HepG2 (cell line): ENCODE results near the gene RNH1. TPM values are rescaled to one million over a fixed set of nuclear protein-coding genes. Genes with fewer than 3 reads are reported as not detected.

Experiments used
- ARNT2 ChIP-seq: sonication (generic); formaldehyde crosslinking; IDR thresholded peaks from 2 replicates; pipeline ENCODE4 v1.8.0; 2022; ENCODE audit warnings: mild to moderate bottlenecking, low read depth, missing genetic modification reagents, moderate library complexity
- CBX2 ChIP-seq, 2 experiments: fragments of 200-600 bp in 1 of 2; sonication (generic); formaldehyde crosslinking in 1 of 2; IDR thresholded peaks; 2 replicates each; pipeline versions ENCODE4 v1.7.0 to v1.8.1; 2018 to 2022; ENCODE audit warnings: low read depth in 2 of 2, low read length in 1 of 2, mild to moderate bottlenecking in 1 of 2, missing genetic modification reagents in 1 of 2
- CENPT ChIP-seq: sonication (generic); formaldehyde crosslinking; IDR thresholded peaks from 2 replicates; pipeline ENCODE4 v1.8.0; 2022; ENCODE audit warnings: low read depth, mild to moderate bottlenecking, moderate library complexity, missing genetic modification reagents
- HMG20B ChIP-seq: conservative IDR thresholded peaks from 2 replicates; pipeline ENCODE4 v1.6.1; 2016; ENCODE audit warnings: missing genetic modification reagents, missing compliant biosample characterization
- NR2F2 ChIP-seq: IDR thresholded peaks from 2 replicates; pipeline ENCODE4 v1.6.1; 2012; ENCODE audit warnings: low read depth, inconsistent platforms, borderline replicate concordance
- ZNF124 ChIP-seq: sonication (generic); formaldehyde crosslinking; IDR thresholded peaks from 2 replicates; pipeline ENCODE4 v1.4.0; 2020; ENCODE audit warnings: missing genetic modification reagents
- ZNF446 ChIP-seq: sonication (generic); formaldehyde crosslinking; IDR thresholded peaks from 2 replicates; pipeline ENCODE4 v1.5.0; 2020; ENCODE audit warnings: mild to moderate bottlenecking, missing genetic modification reagents
- ZNF605 ChIP-seq: sonication (generic); formaldehyde crosslinking; IDR thresholded peaks from 2 replicates; pipeline ENCODE4 v1.8.0; 2022; ENCODE audit warnings: mild to moderate bottlenecking, missing genetic modification reagents
- polyA plus RNA-seq, 8 experiments: library from polyadenylated mRNA; depleted of rRNA in 3 of 8; stranded (reverse) in 7 of 8; unstranded in 1 of 8; fragments of >200 nt; fragmentation: Illumina TruSeq in 4 of 8; extraction: Trizol in 4 of 8; gene quantifications; 2 replicates each; pipeline versions ENCODE4 v1.2.1 to v1.2.3, GENCODE V29; 2011 to 2016; ENCODE audit warnings: low read depth in 4 of 8, missing spikeins in 1 of 8, mixed read lengths in 1 of 8; ENCODE audit not compliant: insufficient read depth in 1 of 8
- total RNA-seq, 5 experiments: library from RNA; depleted of rRNA; stranded (reverse); fragments of >200 nt; fragmentation: Illumina TruSeq; extraction: Trizol; gene quantifications; 2 replicates each; pipeline ENCODE4 v1.2.3, GENCODE V29; 2016; ENCODE audit warnings: low read depth in 1 of 5
- TF ChIP-seq, protein P1 (sequence below): sonication (generic); formaldehyde crosslinking; conservative IDR thresholded peaks from 2 replicates; pipeline ENCODE4 v1.4.0; 2020; ENCODE audit warnings: missing genetic modification reagents
- TF ChIP-seq, protein P2 (sequence below): sonication (generic); formaldehyde crosslinking; IDR thresholded peaks from 2 replicates; pipeline ENCODE4 v1.8.1; 2023; ENCODE audit warnings: mild to moderate bottlenecking, missing genetic modification reagents
- TF ChIP-seq, protein P3 (sequence below): fragments of 450-650 bp; IDR thresholded peaks from 2 replicates; pipeline ENCODE4 v1.6.1; 2017; ENCODE audit warnings: mild to moderate bottlenecking
- TF ChIP-seq, protein P4 (sequence below): sonication (generic); formaldehyde crosslinking; IDR thresholded peaks from 2 replicates; pipeline ENCODE4 v1.4.0; 2020; ENCODE audit warnings: missing genetic modification reagents
- TF ChIP-seq, protein P5 (sequence below): sonication (generic); formaldehyde crosslinking; IDR thresholded peaks from 2 replicates; pipeline ENCODE4 v1.4.0; 2020; ENCODE audit warnings: mild to moderate bottlenecking, missing genetic modification reagents
- TF ChIP-seq, protein P6 (sequence below): sonication (generic); formaldehyde crosslinking; IDR thresholded peaks from 2 replicates; pipeline ENCODE4 v1.5.1; 2020; ENCODE audit warnings: missing genetic modification reagents, mild to moderate bottlenecking, borderline replicate concordance
- TF ChIP-seq, protein P7 (sequence below): sonication (generic); formaldehyde crosslinking; IDR thresholded peaks from 2 replicates; pipeline ENCODE4 v1.8.0; 2022; ENCODE audit warnings: missing genetic modification reagents, mild to moderate bottlenecking, borderline replicate concordance

The RNH1 gene
- total and polyA plus RNA-seq, 2 of the 13 experiments (the other 11 are each of a cell fraction or from before 2014, with no cell fraction given): 36.0 to 74.1 TPM

DNA sequence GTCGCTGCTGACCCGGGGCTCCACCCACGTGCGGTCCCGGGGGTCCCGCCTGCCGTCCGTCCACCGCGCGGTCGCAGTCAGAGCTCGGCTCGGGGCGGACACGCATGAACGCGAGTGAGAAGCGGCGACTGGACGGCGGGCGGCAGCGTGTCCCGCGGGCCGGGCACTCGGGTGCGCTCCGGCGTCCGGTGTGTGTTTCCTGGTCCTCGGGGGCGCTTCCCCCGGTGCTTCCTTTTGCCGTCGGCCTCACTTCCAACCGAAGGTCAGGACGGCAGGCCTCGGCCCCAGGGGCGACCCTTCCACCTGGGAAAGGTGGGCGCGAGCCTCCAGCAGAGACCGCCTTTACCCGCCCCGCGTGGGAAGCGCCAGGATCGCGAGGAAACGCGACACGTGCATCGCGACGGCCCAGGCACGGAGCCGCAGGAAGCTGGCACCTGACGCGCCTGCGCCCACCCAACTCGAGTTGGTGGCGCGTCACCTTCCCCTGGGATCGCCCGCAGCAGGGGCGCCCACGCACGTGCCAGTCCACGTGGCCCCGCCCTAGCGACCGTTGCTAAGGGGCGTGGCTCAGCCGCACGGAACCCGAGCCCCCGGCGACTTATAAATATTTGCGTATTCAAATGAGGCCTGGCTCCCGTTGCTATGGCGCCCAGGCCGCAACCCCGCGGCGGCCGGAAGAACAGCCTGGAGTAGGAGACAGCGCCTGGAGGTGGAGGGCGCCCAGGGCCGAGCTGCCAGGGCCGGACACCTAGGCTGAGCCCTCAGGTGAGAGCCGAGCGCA lies 30.0 kb upstream of the RNH1 start, which contains the start of gene LRRC56 (continued):
- no peak for TF ChIP-seq ARNT2 (CRISPR knock-in tag)
- TF ChIP-seq, protein P1, sequence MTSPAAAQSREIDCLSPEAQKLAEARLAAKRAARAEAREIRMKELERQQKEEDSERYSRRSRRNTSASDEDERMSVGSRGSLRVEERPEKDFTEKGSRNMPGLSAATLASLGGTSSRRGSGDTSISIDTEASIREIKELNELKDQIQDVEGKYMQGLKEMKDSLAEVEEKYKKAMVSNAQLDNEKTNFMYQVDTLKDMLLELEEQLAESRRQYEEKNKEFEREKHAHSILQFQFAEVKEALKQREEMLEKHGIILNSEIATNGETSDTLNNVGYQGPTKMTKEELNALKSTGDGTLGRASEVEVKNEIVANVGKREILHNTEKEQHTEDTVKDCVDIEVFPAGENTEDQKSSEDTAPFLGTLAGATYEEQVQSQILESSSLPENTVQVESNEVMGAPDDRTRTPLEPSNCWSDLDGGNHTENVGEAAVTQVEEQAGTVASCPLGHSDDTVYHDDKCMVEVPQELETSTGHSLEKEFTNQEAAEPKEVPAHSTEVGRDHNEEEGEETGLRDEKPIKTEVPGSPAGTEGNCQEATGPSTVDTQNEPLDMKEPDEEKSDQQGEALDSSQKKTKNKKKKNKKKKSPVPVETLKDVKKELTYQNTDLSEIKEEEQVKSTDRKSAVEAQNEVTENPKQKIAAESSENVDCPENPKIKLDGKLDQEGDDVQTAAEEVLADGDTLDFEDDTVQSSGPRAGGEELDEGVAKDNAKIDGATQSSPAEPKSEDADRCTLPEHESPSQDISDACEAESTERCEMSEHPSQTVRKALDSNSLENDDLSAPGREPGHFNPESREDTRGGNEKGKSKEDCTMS (CRISPR knock-in tag): no peak
- no peak for TF ChIP-seq CBX2 (IDR thresholded peaks at IDR 0.05; ENCODE audit: low read depth, low read length)
- TF ChIP-seq CBX2 (CRISPR knock-in tag; IDR thresholded peaks at IDR 0.05; ENCODE audit: low read depth): no peak
- TF ChIP-seq ZNF446 (CRISPR knock-in tag): no peak
- no peak for TF ChIP-seq ZNF605 (CRISPR knock-in tag)
- TF ChIP-seq, protein P2, sequence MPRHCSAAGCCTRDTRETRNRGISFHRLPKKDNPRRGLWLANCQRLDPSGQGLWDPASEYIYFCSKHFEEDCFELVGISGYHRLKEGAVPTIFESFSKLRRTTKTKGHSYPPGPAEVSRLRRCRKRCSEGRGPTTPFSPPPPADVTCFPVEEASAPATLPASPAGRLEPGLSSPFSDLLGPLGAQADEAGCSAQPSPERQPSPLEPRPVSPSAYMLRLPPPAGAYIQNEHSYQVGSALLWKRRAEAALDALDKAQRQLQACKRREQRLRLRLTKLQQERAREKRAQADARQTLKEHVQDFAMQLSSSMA: no peak
- TF ChIP-seq, protein P3, sequence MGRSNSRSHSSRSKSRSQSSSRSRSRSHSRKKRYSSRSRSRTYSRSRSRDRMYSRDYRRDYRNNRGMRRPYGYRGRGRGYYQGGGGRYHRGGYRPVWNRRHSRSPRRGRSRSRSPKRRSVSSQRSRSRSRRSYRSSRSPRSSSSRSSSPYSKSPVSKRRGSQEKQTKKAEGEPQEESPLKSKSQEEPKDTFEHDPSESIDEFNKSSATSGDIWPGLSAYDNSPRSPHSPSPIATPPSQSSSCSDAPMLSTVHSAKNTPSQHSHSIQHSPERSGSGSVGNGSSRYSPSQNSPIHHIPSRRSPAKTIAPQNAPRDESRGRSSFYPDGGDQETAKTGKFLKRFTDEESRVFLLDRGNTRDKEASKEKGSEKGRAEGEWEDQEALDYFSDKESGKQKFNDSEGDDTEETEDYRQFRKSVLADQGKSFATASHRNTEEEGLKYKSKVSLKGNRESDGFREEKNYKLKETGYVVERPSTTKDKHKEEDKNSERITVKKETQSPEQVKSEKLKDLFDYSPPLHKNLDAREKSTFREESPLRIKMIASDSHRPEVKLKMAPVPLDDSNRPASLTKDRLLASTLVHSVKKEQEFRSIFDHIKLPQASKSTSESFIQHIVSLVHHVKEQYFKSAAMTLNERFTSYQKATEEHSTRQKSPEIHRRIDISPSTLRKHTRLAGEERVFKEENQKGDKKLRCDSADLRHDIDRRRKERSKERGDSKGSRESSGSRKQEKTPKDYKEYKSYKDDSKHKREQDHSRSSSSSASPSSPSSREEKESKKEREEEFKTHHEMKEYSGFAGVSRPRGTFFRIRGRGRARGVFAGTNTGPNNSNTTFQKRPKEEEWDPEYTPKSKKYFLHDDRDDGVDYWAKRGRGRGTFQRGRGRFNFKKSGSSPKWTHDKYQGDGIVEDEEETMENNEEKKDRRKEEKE: no peak
- TF ChIP-seq, protein P4, sequence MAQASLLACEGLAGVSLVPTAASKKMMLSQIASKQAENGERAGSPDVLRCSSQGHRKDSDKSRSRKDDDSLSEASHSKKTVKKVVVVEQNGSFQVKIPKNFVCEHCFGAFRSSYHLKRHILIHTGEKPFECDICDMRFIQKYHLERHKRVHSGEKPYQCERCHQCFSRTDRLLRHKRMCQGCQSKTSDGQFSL (CRISPR knock-in tag): no peak
- TF ChIP-seq, protein P5, sequence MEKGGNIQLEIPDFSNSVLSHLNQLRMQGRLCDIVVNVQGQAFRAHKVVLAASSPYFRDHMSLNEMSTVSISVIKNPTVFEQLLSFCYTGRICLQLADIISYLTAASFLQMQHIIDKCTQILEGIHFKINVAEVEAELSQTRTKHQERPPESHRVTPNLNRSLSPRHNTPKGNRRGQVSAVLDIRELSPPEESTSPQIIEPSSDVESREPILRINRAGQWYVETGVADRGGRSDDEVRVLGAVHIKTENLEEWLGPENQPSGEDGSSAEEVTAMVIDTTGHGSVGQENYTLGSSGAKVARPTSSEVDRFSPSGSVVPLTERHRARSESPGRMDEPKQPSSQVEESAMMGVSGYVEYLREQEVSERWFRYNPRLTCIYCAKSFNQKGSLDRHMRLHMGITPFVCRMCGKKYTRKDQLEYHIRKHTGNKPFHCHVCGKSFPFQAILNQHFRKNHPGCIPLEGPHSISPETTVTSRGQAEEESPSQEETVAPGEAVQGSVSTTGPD (CRISPR knock-in tag): no peak
- TF ChIP-seq HMG20B (CRISPR knock-in tag): no peak
- TF ChIP-seq CENPT (CRISPR knock-in tag): 0 out of 2 replicates have a peak, but pooled peaks have one; percentile 58
- TF ChIP-seq NR2F2: no peak
- TF ChIP-seq, protein P6, sequence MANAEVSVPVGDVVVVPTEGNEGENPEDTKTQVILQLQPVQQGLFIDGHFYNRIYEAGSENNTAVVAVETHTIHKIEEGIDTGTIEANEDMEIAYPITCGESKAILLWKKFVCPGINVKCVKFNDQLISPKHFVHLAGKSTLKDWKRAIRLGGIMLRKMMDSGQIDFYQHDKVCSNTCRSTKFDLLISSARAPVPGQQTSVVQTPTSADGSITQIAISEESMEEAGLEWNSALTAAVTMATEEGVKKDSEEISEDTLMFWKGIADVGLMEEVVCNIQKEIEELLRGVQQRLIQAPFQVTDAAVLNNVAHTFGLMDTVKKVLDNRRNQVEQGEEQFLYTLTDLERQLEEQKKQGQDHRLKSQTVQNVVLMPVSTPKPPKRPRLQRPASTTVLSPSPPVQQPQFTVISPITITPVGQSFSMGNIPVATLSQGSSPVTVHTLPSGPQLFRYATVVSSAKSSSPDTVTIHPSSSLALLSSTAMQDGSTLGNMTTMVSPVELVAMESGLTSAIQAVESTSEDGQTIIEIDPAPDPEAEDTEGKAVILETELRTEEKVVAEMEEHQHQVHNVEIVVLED: no peak
- TF ChIP-seq, protein P7, sequence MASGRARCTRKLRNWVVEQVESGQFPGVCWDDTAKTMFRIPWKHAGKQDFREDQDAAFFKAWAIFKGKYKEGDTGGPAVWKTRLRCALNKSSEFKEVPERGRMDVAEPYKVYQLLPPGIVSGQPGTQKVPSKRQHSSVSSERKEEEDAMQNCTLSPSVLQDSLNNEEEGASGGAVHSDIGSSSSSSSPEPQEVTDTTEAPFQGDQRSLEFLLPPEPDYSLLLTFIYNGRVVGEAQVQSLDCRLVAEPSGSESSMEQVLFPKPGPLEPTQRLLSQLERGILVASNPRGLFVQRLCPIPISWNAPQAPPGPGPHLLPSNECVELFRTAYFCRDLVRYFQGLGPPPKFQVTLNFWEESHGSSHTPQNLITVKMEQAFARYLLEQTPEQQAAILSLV (CRISPR knock-in tag): peak; percentile 40; the same call in 1 of the 2 replicates
- TF ChIP-seq ZNF124 (CRISPR knock-in tag): 0 out of 2 replicates have a peak, but pooled peaks have one; percentile 51
